Natural killer cell treated with Interleukin-12 subunit alpha and Interleukin-12 subunit beta and Interleukin-15 and Interleukin-18, amount 100 ng/mL, for 72 hours (primary cell): Measurements from ENCODE around the gene RUNX1. TPM values are rescaled to one million over a fixed set of nuclear protein-coding genes. Genes with fewer than 3 reads are reported as not detected.

ENCODE experiments used
- ATAC-seq, 2 donors: fragments of 150-1000 bp; cut with Tn5 transposase in 1 of 2; sonication (Bioruptor Pico), chemical (Tn5 transposase) in 1 of 2; 2 replicates each; pipeline ENCODE4 v1.10.0; 2021
- DNase-seq: peaks from one replicate; pipeline ENCODE4 v3.0.0; 2022; ENCODE audit warnings: low spot score
- H3K27ac Mint-ChIP-seq, 2 donors: 1 replicate in 1 of 2; 2 replicates in 1 of 2; pipeline ENCODE4 v1.8.0; 2022; ENCODE audit warnings: mixed read lengths in 2 of 2, mild to moderate bottlenecking in 1 of 2, moderate library complexity in 1 of 2
- H3K27me3 Mint-ChIP-seq, 2 donors: 1 replicate in 1 of 2; 2 replicates in 1 of 2; pipeline ENCODE4 v1.8.0; 2022; ENCODE audit warnings: mixed read lengths in 2 of 2
- H3K36me3 Mint-ChIP-seq: one replicate; pipeline ENCODE4 v1.8.0; 2022; ENCODE audit warnings: mixed read lengths
- H3K4me1 Mint-ChIP-seq, 2 donors: 1 replicate in 1 of 2; 2 replicates in 1 of 2; pipeline ENCODE4 v1.8.0; 2022; ENCODE audit warnings: low read depth in 2 of 2, mixed read lengths in 2 of 2, mild to moderate bottlenecking in 1 of 2
- H3K4me3 Mint-ChIP-seq: one replicate; pipeline ENCODE4 v1.8.0; 2022; ENCODE audit warnings: mixed read lengths
- H3K9me3 Mint-ChIP-seq: 2 replicates; pipeline ENCODE4 v1.8.0; 2022; ENCODE audit warnings: mixed read lengths
- total RNA-seq, 2 donors: library from RNA; stranded (reverse); gene quantifications; one replicate each; pipeline ENCODE4 v1.2.3, GENCODE V29; 2022

The RUNX1 gene
- total RNA-seq, 2 donors from 2014 or later = 67.8 to 121 TPM

- DNase-seq = no peak
- Mint-ChIP-seq H3K9me3 (no peaks in the 10 kb centered on the region), H3K36me3 (no peaks in the 10 kb centered on the region), H3K4me3 (no peak overlapping the region), H3K4me1 (no peaks in the 10 kb centered on the region), H3K27ac (no peak overlapping the region), H3K27me3 (peaks cover 10 to 26% of the 10 kb centered on the region in 2 donors)
- ATAC-seq = no peak
Measured at GRCh38 chr21:34771512-34772028, 277.5 kb downstream of the RUNX1 start.

DNA sequence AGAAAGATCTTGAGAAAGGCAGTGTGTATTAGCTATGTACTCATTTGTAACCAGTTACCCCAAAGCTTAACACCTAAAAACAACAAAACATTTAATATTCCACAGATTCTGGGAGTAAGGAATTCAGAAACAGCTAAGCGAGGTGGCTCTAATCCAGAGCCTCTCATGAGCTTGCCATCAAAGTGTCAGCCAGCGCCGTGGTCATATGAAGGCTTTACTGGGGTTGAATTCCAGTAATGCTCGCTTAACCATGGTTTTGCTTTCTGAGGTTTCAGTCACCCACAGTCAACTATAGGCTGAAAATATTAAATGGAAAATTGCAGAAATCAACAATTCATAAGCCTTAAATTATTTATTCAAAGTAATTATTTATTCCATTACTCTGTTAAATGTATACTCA lies 278.5 kb downstream of the RUNX1 start:
- no peaks in the 10 kb centered on the region for H3K9me3 Mint-ChIP-seq
- H3K27me3 Mint-ChIP-seq = peaks cover 7 to 19% of the 10 kb centered on the region in 2 donors
- no peaks in the 10 kb centered on the region for H3K36me3 Mint-ChIP-seq
- no peak for DNase-seq
- no peak for ATAC-seq
- H3K4me3 Mint-ChIP-seq = no peak overlapping the region
- H3K27ac Mint-ChIP-seq = no peak overlapping the region
- H3K4me1 Mint-ChIP-seq = no peaks in the 10 kb centered on the region

- no peaks in the 10 kb centered on the region for H3K4me1 Mint-ChIP-seq
- H3K27me3 Mint-ChIP-seq = peaks cover 0 to under 1% of the 10 kb centered on the region in 2 donors
- no peak overlapping the region for H3K4me3 Mint-ChIP-seq
- no peak overlapping the region for H3K27ac Mint-ChIP-seq
- DNase-seq = no peak
- ATAC-seq = no peak
- peaks cover 3% of the 10 kb centered on the region for H3K9me3 Mint-ChIP-seq
- H3K36me3 Mint-ChIP-seq = no peaks in the 10 kb centered on the region
Measured at GRCh38 chr21:34768326-34768725, 280.8 kb downstream of the RUNX1 start.

DNA sequence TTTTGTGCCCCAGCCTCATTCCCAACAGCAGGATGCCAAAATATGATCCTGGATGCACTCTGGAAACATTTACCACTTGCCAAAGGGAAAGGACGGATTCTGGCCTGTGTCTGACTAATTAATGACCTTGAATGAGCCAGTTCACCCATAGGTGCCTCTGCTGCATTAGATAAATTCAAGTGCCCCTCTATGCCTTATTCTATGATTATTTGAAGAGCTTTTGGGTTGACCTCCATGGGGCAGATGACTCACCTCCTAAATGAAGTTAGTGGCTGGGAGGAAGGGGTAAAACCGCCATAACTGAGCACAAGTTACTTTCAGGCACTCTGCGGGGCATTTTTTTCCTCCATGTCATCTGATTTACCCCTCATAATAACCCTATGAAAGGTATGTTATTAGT lies 282.2 kb downstream of the RUNX1 start:
- Mint-ChIP-seq H3K4me1 (no peaks in the 10 kb centered on the region), H3K9me3 (peaks cover 3% of the 10 kb centered on the region), H3K27me3 (no peaks in the 10 kb centered on the region), H3K27ac (no peak overlapping the region), H3K36me3 (no peaks in the 10 kb centered on the region), H3K4me3 (no peak overlapping the region)
- DNase-seq (no peak), ATAC-seq (no peak)

DNA sequence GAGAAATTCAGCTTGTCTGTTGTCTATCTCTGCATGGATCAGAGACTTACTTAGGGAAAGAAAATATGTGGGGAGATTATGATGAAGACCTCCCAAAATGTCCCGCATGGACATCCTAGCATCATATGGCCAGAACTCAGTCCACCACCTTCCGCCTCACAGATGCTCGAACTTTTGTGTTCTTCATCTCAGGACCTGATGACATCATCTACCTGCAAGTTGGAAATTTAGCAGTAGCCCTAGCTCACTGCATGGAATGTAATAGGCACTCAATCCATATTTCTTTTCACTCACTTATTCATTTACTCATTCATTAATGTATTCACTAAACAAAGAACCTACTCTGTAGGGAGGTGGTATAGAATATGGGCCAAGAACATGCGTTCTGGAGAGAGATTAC lies 283.5 kb downstream of the RUNX1 start:
- Mint-ChIP-seq H3K27ac (no peak overlapping the region), H3K27me3 (no peaks in the 10 kb centered on the region), H3K36me3 (no peaks in the 10 kb centered on the region)

DNA sequence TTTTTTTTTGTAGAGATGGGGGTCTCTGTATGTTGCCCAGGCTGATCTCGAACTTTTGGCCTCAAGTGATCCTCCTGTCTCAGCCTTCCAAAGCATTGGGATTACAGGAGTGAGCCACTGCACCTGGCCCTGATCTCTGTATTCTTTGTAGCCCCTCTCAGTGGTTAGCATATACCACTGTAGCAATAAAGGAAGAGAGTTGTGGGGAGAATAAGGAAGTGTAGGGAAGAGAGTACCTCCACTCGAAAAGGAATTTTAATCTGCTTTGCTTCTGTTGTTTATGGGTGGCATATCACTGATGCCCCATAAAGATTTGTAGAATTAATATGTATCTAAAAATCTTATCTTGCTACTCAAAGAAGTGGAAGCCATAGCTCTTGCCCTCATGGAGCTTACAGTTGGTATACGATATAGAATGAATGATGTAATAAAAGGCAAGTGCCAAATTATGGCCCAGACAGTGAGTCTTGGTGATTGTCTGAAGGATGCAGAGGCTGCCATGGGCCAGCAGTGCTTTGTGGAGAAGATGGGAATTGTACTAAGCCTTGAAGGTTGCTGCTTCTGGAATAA lies 284.3 kb downstream of the RUNX1 start:
- H3K4me1 Mint-ChIP-seq = no peaks in the 10 kb centered on the region
- H3K36me3 Mint-ChIP-seq = no peaks in the 10 kb centered on the region
- H3K27ac Mint-ChIP-seq = no peak overlapping the region
- peaks cover 3% of the 10 kb centered on the region for H3K9me3 Mint-ChIP-seq
- no peak for ATAC-seq
- no peaks in the 10 kb centered on the region for H3K27me3 Mint-ChIP-seq
- DNase-seq = no peak
- no peak overlapping the region for H3K4me3 Mint-ChIP-seq

More for the DNA sequence above, 283.5 kb downstream of the RUNX1 start:
- DNase-seq (no peak), ATAC-seq (no peak)
- Mint-ChIP-seq H3K9me3 (peaks cover 3% of the 10 kb centered on the region), H3K4me1 (no peaks in the 10 kb centered on the region), H3K4me3 (no peak overlapping the region)

- no peak overlapping the region for H3K4me3 Mint-ChIP-seq
- no peaks in the 10 kb centered on the region for H3K4me1 Mint-ChIP-seq
- H3K27ac Mint-ChIP-seq = no peak overlapping the region
- H3K9me3 Mint-ChIP-seq = peaks cover 3% of the 10 kb centered on the region
- DNase-seq (no peak), ATAC-seq (no peak)
- no peaks in the 10 kb centered on the region for H3K27me3 Mint-ChIP-seq
- H3K36me3 Mint-ChIP-seq = no peaks in the 10 kb centered on the region
Measured at GRCh38 chr21:34762786-34763185, 286.3 kb downstream of the RUNX1 start.

- no peaks in the 10 kb centered on the region for H3K27me3 Mint-ChIP-seq
- no peak overlapping the region for H3K4me3 Mint-ChIP-seq
- DNase-seq (no peak), ATAC-seq (no peak)
- no peak overlapping the region for H3K27ac Mint-ChIP-seq
- H3K9me3 Mint-ChIP-seq = peaks cover 3% of the 10 kb centered on the region
- H3K4me1 Mint-ChIP-seq = no peaks in the 10 kb centered on the region
- no peaks in the 10 kb centered on the region for H3K36me3 Mint-ChIP-seq
Measured at GRCh38 chr21:34761758-34762330, 287.3 kb downstream of the RUNX1 start.

GRCh38 chr21:34754690-34755647 lies 294.1 kb downstream of the RUNX1 start:
- Mint-ChIP-seq H3K4me1 (peaks cover 0 to 5% of the 10 kb centered on the region in 2 donors), H3K9me3 (no peaks in the 10 kb centered on the region), H3K27ac (no peak overlapping the region), H3K4me3 (no peak overlapping the region), H3K27me3 (peaks cover 16 to 20% of the 10 kb centered on the region in 2 donors), H3K36me3 (no peaks in the 10 kb centered on the region)
- no peak for ATAC-seq
- no peak for DNase-seq

- Mint-ChIP-seq H3K27me3 (peaks cover 7 to 19% of the 10 kb centered on the region in 2 donors), H3K4me3 (no peak overlapping the region), H3K36me3 (no peaks in the 10 kb centered on the region), H3K4me1 (peaks cover 7 to 12% of the 10 kb centered on the region in 2 donors), H3K9me3 (no peaks in the 10 kb centered on the region), H3K27ac (no peak overlapping the region)
- DNase-seq (no peak), ATAC-seq (no peak)
Measured at GRCh38 chr21:34748862-34749261, 300.2 kb downstream of the RUNX1 start.

DNA sequence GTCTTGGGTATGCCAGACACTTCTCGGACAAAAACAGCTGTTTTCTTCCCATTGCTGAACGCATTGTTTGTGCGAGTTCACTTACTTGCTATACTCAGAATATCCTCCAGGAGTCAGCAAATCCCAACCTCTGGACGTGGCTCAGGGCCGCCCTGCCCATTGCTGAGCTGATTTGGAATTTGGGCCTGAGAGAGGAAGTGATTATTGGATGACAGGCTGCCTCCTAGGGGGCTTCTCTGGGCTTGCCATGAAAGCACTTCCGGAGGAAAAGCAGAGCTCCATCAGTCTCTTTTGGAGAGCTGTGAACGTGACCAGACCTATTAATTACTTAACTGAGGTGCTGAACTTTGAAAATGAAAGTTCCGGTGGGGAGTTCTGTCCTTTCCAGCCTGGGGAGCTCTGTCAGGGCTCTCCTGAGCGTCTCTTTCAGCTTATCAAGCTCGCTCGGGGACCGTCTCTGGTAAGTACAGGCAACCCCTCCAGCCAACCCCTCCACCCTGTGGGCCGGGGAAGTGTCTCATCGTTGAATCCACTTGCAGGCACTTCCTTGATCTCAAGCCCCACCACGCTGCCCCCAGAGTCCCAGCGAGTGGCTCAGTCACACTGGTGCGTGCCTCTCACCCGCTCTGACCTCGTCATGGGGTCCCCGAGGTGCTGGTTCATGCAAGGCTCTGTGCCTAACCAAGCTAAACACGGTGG lies 303.4 kb downstream of the RUNX1 start:
- Mint-ChIP-seq H3K9me3 (no peaks in the 10 kb centered on the region), H3K36me3 (no peaks in the 10 kb centered on the region), H3K27ac (peak overlapping the region; percentile 38 to 48), H3K4me1 (peaks cover 6 to 7% of the 10 kb centered on the region in 2 donors), H3K27me3 (peaks cover 12 to 20% of the 10 kb centered on the region in 2 donors), H3K4me3 (peak overlapping the region; percentile 84)
- peak; percentile 69 for DNase-seq
- peak; percentile 85 to 86 for ATAC-seq

GRCh38 chr21:34744801-34745200 lies 304.3 kb downstream of the RUNX1 start:
- H3K4me1 Mint-ChIP-seq = peaks cover 6 to 7% of the 10 kb centered on the region in 2 donors
- H3K9me3 Mint-ChIP-seq = no peaks in the 10 kb centered on the region
- H3K4me3 Mint-ChIP-seq = no peak overlapping the region
- DNase-seq (no peak), ATAC-seq (no peak)
- H3K27me3 Mint-ChIP-seq = peaks cover 21 to 24% of the 10 kb centered on the region in 2 donors
- no peaks in the 10 kb centered on the region for H3K36me3 Mint-ChIP-seq
- no peak overlapping the region for H3K27ac Mint-ChIP-seq

DNA sequence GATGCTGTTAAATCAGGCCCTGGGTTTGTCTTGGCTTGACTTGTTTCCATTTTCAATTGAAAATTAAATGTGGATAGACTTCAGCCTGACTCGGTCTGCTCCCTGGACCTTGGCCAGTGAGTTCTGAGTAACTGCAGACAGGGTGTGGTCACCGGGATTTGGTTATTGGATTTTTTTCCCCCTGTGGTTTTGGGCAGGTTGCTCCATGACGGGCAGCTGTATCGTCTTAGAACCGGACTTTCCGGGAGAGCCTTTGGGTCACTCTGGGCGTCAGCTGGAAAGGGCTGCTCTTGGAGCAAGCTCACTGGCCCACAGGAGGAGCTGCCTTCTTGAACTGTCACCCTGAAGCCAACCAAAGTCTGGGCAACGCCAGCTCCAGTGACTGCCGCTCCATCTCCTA lies 305.3 kb downstream of the RUNX1 start:
- H3K4me1 Mint-ChIP-seq = peaks cover 6 to 7% of the 10 kb centered on the region in 2 donors
- H3K27ac Mint-ChIP-seq = no peak overlapping the region
- no peak for ATAC-seq

More for the DNA sequence above, 305.3 kb downstream of the RUNX1 start:
- H3K36me3 Mint-ChIP-seq = no peaks in the 10 kb centered on the region
- no peak for DNase-seq
- no peak overlapping the region for H3K4me3 Mint-ChIP-seq
- H3K9me3 Mint-ChIP-seq = no peaks in the 10 kb centered on the region
- H3K27me3 Mint-ChIP-seq = peaks cover 22 to 24% of the 10 kb centered on the region in 2 donors
